HFF-Myc (cell line): ENCODE measurements around the gene OR5AS1.
"Not testable (repeated sequence)": the region's sequence is repeated elsewhere in the genome, so short reads cannot be mapped to it uniquely, and the experiment has no call there.

Source experiments
- DNase-seq: peaks from one replicate; pipeline ENCODE4 v3.0.0-alpha.2; 2011; ENCODE audit warnings: low read depth; ENCODE audit errors: extremely low read depth
- H3K4me3 ChIP-seq: replicated peaks from 2 replicates; pipeline ENCODE4 v1.5.1; 2011; ENCODE audit warnings: low read depth, mild to moderate bottlenecking, control low read depth, low read length
- TF ChIP-seq, protein P1 (sequence below): IDR thresholded peaks from 2 replicates; pipeline ENCODE4 v1.5.1; 2012; ENCODE audit warnings: mild to moderate bottlenecking, low read depth, low read length, control low read depth; ENCODE audit errors: missing control alignments

OR5AS1 gene

DNA sequence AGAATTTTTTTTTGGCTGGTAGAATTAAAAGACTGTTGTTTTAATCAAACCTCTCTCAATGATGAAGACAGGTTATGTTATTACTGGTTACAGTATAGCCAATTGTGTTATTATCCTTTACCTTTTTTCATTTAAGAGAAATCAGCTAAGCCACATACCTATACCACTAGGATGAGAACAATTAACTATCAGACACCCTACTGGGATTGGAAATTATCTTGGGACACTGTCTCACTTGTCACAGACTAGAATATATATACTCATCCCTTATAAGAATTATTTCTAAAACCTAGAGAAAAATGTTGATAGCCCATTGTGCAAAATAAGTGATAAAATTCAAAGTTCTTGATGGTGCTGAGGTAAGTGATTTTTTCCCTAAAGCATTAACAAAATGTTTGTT, at the start of gene OR5AS1:
Gene OR5AS1, plus strand, starts transcription at position 301 of the 400 bp plus-strand sequence. CDS start 2,765 bp downstream, outside the sequence.
- TF ChIP-seq, protein P1, sequence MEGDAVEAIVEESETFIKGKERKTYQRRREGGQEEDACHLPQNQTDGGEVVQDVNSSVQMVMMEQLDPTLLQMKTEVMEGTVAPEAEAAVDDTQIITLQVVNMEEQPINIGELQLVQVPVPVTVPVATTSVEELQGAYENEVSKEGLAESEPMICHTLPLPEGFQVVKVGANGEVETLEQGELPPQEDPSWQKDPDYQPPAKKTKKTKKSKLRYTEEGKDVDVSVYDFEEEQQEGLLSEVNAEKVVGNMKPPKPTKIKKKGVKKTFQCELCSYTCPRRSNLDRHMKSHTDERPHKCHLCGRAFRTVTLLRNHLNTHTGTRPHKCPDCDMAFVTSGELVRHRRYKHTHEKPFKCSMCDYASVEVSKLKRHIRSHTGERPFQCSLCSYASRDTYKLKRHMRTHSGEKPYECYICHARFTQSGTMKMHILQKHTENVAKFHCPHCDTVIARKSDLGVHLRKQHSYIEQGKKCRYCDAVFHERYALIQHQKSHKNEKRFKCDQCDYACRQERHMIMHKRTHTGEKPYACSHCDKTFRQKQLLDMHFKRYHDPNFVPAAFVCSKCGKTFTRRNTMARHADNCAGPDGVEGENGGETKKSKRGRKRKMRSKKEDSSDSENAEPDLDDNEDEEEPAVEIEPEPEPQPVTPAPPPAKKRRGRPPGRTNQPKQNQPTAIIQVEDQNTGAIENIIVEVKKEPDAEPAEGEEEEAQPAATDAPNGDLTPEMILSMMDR: no peak
- DNase-seq: no peak
- H3K4me3 ChIP-seq: no peak within 1 kb of the TSS

DNA sequence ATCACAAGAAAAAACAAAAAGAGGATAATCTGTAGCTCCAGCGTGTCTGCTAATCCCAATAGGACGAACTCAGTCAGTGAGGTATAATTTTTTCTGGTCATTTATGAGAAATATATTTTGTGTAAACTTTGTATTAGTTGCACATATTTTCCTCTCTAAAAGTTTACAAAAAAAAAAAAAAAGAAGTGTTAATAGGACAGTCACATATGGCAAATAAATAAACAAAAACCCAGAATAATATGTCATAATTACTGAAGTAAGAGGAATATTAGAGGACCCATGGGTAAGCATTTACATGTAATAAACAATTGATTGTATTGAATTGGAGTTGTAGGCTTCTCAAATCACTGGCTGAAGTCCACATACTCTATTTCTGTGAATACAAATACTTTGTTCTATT, 32.9 kb upstream of the OR5AS1 start, which contains the start of gene OR5F1:
Gene OR5F1, minus strand, starts transcription at position 101 of the 400 bp plus-strand sequence. Its CDS starts 0 bp downstream, at position 101.
- H3K4me3 ChIP-seq: no peak within 1 kb of the TSS
- TF ChIP-seq, protein P1: no peak
- DNase-seq: no peak

DNA sequence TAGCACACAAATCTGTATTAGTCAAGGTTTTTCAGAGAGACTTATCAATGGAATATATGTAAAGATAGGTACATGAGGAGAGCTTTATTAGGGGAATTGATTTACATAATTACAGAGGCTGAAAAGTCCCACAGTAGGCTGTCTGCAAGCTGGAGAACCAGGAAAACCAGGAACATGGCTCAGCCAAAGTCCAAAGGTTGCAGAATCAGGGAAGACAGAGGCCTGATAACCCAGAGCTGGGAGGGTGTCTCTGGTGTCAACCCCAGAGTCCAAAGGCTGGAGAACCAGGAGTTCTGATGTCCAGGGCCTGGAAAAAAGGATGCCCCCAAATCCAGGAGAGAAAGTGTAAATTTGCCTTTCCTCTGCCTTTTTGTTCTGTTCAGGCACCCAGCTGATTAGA, 16.7 kb upstream of the OR5AS1 start:
- DNase-seq: no peak
- H3K4me3 ChIP-seq: no peak overlapping the region
- TF ChIP-seq, protein P1: no peak

DNA sequence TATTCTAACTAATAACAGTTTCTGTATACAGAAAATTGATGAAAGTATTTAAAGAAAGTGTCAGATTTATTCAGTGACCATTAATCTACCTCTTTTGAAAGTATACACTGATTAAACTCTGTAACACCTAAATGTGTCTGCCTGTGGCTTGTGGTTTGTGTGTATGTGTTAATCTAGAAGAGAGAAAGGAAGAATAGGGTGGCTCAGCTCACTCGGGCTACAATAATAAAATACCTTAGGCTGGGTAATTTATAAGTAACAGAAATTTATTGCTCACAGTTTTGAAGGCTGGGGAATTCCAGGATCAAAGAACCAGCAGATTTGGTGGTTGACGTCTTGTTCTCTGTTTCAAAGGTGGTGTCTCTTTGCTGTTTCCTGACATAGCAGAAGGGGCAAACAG, 13.6 kb upstream of the OR5AS1 start:
- TF ChIP-seq, protein P1: no peak
- DNase-seq: no peak

DNA sequence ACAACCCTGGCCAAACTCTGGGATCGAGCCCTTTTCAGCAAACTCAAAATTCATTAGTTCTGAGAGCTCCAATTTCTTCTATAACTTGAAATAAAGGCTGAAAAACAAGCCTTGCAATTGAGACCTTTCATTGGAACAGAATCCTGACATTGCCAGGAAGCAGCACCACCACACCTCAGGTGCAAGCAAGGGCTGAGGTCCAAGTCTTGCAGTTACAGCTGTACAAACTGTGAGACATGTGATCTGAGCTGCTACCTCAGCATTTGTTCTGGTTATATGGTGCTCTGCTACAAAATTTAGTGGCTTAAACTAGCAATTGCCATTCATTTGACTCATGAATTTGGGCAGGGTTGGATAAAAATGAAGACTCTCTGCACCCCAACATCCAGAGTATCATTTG, 18.1 kb downstream of the OR5AS1 start:
- no peak for DNase-seq
- H3K4me3 ChIP-seq: no peak overlapping the region
- TF ChIP-seq, protein P1: no peak

More for the DNA sequence above, 13.6 kb upstream of the OR5AS1 start:
- no peak overlapping the region for H3K4me3 ChIP-seq

DNA sequence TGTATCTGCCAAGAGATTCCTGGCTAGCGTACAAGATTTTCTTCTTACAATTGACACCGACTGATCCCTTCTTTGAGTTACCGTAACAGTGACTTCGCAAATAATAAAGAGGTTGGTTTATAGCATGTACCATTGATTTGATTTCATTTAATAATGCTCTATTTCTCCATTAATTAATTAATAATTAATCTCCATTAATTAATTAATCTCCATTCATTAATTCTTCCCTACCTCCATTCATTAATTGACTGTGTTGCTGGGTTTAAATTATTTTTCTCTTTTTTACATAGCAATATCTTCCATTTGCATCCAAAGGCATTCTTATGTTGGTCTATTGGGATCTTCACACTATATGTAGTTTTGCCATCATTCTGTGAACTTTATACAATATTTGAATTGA, 21.0 kb downstream of the OR5AS1 start:
- no peak overlapping the region for H3K4me3 ChIP-seq
- no peak for DNase-seq
- TF ChIP-seq, protein P1: no peak

DNA sequence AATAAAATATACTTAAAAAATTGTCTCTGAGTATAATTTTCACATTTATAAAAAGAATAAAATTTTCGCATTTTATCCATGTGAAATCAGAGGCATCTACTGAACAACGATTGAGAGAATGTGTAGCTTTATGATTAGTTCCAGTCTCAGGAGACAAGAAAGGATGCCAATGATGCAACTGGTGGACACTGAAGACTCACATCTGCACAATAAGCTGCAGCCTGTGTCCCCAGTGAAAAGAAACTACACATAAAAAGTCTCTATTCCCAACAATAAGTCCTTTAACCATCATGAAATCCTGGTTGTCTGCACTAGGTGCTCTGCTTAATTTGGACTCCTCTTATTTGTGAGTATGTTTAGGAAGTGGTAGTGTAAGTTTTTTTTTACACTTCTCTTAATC, 22.0 kb downstream of the OR5AS1 start:
- DNase-seq: no peak
- TF ChIP-seq, protein P1: no peak
- no peak overlapping the region for H3K4me3 ChIP-seq

DNA sequence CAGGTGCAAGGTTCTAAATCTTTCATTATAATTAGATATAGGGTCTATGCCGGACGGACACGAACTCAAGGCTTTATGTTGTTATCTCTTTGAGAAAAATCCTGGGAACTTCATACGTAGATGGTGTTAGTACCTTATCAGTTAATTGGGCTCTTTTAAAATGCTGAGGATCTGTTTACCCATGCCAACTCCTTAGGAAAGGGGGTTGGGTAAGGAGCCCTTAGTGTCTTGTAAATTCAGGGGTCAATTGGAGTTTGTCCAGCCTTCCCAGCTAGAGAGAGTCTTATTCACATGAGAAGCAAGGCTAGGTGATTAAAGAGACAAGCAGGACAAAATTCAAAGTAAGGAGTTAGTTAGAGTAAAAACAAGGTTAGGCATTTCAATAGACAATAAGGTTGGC, 28.9 kb downstream of the OR5AS1 start:
- not testable (repeated sequence) for DNase-seq, H3K4me3 ChIP-seq

DNA sequence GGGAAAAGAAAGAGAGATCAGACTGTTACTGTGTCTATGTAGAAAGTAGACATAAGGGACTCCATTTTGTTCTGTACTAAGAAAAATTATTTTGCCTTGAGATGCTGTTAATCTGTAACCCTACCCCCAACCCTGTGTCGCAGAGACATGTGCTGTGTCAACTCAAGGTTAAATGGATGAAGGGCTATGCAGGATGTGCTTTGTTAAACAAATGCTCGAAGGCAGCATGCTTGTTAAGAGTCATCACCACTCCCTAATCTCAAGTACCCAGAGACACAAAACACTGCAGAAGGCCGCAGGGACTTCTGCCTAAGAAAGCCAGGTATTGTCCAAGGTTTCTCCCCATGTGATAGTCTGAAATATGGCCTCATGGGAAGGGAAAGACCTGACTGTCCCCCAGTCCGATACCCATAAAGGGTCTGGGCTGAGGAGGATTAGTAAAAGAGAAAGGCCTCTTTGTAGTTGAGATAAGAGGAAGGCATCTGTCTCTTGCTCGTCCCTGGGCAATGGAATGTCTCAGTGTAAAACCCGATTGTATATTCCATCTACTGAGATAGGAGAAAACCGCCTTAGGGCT, 30.3 kb downstream of the OR5AS1 start:
- not testable (repeated sequence) for DNase-seq, H3K4me3 ChIP-seq

DNA sequence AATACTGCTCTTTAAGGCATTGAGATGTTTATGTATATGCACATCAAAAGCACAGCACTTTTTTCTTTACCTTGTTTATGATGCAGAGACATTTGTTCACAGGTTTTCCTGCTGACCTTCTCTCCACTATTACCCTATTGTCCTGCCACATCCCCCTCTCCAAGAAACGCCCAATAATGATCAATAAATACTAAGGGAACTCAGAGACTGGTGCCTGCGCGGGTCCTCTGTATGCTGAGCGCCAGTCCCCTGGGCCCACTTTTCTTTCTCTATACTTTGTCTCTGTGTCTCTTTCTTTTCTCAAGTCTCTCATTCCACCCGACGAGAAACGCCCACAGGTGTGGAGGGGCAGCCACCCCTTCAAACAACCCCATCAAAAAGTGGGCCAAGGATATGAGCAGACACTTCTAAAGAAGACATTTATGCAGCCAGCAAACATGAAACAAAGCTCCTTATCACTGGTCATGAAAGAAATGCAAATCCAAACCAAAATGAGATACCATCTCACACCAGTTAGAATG, 30.9 kb downstream of the OR5AS1 start:
- not testable (repeated sequence) for DNase-seq, H3K4me3 ChIP-seq
